Neural progenitor cell (in vitro differentiated cells): ENCODE measurements around the gene ARL4D. TPM values are rescaled to one million over a fixed set of nuclear protein-coding genes. Genes with fewer than 3 reads are reported as not detected.
A peak's percentile ranks its signal among the peaks of the same experiment; 100 is the strongest.

Experiments
- DNase-seq: peaks from one replicate; pipeline ENCODE4 v3.0.0-alpha.2; 2016; ENCODE audit warnings: low spot score
- H2AFZ ChIP-seq: fragments of 200-600 bp; sonication (generic); replicated peaks from 2 replicates; pipeline ENCODE4 v1.6.1; 2016; ENCODE audit warnings: antibody characterized with exemption
- H3F3A ChIP-seq: fragments of 200-600 bp; sonication (generic); 2 replicates; pipeline ENCODE4 v1.6.1; 2016; ENCODE audit warnings: antibody characterized with exemption, low read depth
- H3K27ac ChIP-seq: fragments of 200-600 bp; sonication (generic); 2 replicates; pipeline ENCODE4 v1.5.1; 2016; ENCODE audit warnings: mild to moderate bottlenecking
- H3K27me3 ChIP-seq: fragments of 200-600 bp; sonication (generic); 2 replicates; pipeline ENCODE4 v1.6.1; 2016; ENCODE audit warnings: mild to moderate bottlenecking, moderate library complexity
- H3K36me3 ChIP-seq: fragments of 200-600 bp; sonication (generic); 2 replicates; pipeline ENCODE4 v1.5.1; 2016
- H3K4me1 ChIP-seq: fragments of 200-600 bp; sonication (generic); 2 replicates; pipeline ENCODE4 v1.6.1; 2016; ENCODE audit warnings: mixed run types
- H3K4me2 ChIP-seq: fragments of 200-600 bp; sonication (generic); 2 replicates; pipeline ENCODE4 v1.6.1; 2016
- H3K4me3 ChIP-seq: fragments of 200-600 bp; sonication (generic); 2 replicates; pipeline ENCODE4 v1.5.1; 2016
- H3K79me2 ChIP-seq: fragments of 200-600 bp; sonication (generic); 2 replicates; pipeline ENCODE4 v1.6.1; 2016; ENCODE audit warnings: low read depth
- H3K9ac ChIP-seq: fragments of 200-600 bp; sonication (generic); 2 replicates; pipeline ENCODE4 v1.6.1; 2016
- H3K9me3 ChIP-seq: fragments of 200-600 bp; sonication (generic); 2 replicates; pipeline ENCODE4 v1.5.1; 2016; ENCODE audit warnings: low read depth
- H4K20me1 ChIP-seq: fragments of 200-600 bp; sonication (generic); 2 replicates; pipeline ENCODE4 v1.6.1; 2016; ENCODE audit warnings: low read depth
- H3K27ac Mint-ChIP-seq: 3 replicates; pipeline ENCODE4 v1.8.0; 2021; ENCODE audit warnings: mixed read lengths
- H3K27me3 Mint-ChIP-seq: 2 replicates; pipeline ENCODE4 v1.8.0; 2022; ENCODE audit warnings: low read depth, mild to moderate bottlenecking, inconsistent platforms, moderate library complexity, mixed read lengths; ENCODE audit not compliant: insufficient read depth
- H3K36me3 Mint-ChIP-seq: 3 replicates; pipeline ENCODE4 v1.8.0; 2021; ENCODE audit warnings: mixed read lengths
- H3K4me1 Mint-ChIP-seq: 3 replicates; pipeline ENCODE4 v1.8.0; 2021; ENCODE audit warnings: mixed read lengths
- H3K4me3 Mint-ChIP-seq: 3 replicates; pipeline ENCODE4 v1.8.0; 2021; ENCODE audit warnings: mild to moderate bottlenecking, moderate library complexity, mixed read lengths
- H3K9me3 Mint-ChIP-seq: 3 replicates; pipeline ENCODE4 v1.8.0; 2020; ENCODE audit warnings: mixed read lengths
- EZH2 ChIP-seq: fragments of 200-600 bp; sonication (generic); IDR thresholded peaks from 2 replicates; pipeline ENCODE4 v1.6.1; 2017; ENCODE audit warnings: antibody characterized with exemption, mild to moderate bottlenecking, moderate library complexity
- EZH2phosphoT487 ChIP-seq: fragments of 200-600 bp; sonication (generic); IDR thresholded peaks from 2 replicates; pipeline ENCODE4 v1.6.1; 2017; ENCODE audit warnings: antibody characterized with exemption
- total RNA-seq: library from RNA; depleted of rRNA; stranded (reverse); fragments of >200 nt; gene quantifications from 2 replicates; pipeline ENCODE4 v1.2.3, GENCODE V29; 2015; ENCODE audit warnings: low replicate concordance
- TF ChIP-seq, protein P1 (sequence below): fragments of 200-600 bp; sonication (generic); IDR thresholded peaks from 2 replicates; pipeline ENCODE4 v1.5.1; 2017; ENCODE audit warnings: antibody characterized with exemption, mild to moderate bottlenecking

Gene ARL4D
- total RNA-seq, 1 donor from 2014 or later: 9.2 TPM

DNA sequence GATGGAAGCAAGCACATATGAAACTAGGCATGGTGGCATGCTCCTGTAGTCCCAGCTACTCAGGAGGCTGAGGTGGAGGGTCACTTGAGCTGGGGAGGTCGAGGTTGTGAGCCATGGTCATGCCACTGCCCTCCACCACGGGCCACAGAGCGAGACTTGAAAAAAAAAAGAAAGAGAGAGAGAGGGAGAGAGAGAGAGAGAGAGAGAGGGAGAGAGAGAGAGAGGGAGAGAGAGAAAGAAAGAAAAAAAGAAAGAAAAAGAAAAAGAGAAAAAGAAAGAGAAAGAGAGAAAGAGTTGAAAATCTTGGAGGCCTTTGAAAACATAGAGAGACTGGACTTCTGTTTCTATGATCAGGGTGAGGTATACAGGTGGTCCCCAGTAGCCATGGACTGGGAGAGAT, 15.4 kb upstream of the ARL4D start:
- Histone ChIP-seq H2AFZ (no peak overlapping the region), H3K27me3 (no peaks in the 10 kb centered on the region), H3F3A (peaks cover 11% of the 10 kb centered on the region), H3K4me3 (no peak overlapping the region), H3K4me2 (no peak overlapping the region), H3K4me1 (no peaks in the 10 kb centered on the region), H3K36me3 (no peaks in the 10 kb centered on the region), H3K9me3 (no peaks in the 10 kb centered on the region), H4K20me1 (no peaks in the 10 kb centered on the region), H3K9ac (no peak overlapping the region), H3K27ac (no peak overlapping the region), H3K79me2 (no peaks in the 10 kb centered on the region)
- peaks cover 16% of the 10 kb centered on the region for H3K9me3 Mint-ChIP-seq
- H3K4me3 Mint-ChIP-seq: no peak overlapping the region
- peaks cover 24% of the 10 kb centered on the region for H3K4me1 Mint-ChIP-seq
- TF ChIP-seq, protein P1, sequence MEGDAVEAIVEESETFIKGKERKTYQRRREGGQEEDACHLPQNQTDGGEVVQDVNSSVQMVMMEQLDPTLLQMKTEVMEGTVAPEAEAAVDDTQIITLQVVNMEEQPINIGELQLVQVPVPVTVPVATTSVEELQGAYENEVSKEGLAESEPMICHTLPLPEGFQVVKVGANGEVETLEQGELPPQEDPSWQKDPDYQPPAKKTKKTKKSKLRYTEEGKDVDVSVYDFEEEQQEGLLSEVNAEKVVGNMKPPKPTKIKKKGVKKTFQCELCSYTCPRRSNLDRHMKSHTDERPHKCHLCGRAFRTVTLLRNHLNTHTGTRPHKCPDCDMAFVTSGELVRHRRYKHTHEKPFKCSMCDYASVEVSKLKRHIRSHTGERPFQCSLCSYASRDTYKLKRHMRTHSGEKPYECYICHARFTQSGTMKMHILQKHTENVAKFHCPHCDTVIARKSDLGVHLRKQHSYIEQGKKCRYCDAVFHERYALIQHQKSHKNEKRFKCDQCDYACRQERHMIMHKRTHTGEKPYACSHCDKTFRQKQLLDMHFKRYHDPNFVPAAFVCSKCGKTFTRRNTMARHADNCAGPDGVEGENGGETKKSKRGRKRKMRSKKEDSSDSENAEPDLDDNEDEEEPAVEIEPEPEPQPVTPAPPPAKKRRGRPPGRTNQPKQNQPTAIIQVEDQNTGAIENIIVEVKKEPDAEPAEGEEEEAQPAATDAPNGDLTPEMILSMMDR: no peak
- H3K27me3 Mint-ChIP-seq: peaks cover 2% of the 10 kb centered on the region
- no peak for DNase-seq
- no peak overlapping the region for H3K27ac Mint-ChIP-seq
- H3K36me3 Mint-ChIP-seq: no peaks in the 10 kb centered on the region

DNA sequence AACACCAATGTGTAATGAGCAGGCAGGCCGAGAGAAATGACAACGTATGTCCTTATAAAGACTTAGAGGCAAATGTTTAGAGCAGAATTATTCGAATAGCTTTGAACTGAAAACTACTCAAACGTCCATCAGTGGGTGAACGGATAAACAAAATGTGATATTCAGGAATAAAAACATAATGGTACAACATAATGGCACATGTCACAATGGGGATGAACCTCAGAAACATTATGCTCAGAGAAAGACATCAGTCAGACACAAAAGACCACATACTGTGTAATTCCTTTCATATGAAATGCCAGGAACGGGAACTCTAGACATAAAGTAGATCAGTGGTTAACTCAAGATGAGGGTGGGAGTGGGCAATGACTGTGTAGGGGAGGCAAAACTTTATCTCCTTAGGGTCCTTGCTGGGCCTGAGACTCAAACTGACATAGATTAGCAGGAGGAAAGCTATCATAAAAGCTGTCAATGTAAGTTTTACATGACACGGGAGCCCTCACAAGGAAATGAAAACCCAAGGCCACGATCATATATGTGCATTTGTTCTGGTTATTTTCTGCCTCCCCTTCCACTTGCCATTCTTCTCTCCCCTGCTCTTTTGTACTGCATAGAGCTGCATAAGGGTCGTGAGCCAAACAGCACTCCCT, 14.8 kb upstream of the ARL4D start:
- H3K4me1 Mint-ChIP-seq: peaks cover 27% of the 10 kb centered on the region
- no peak for DNase-seq
- no peaks in the 10 kb centered on the region for H3K9me3 ChIP-seq
- H3K27me3 Mint-ChIP-seq: peaks cover 4% of the 10 kb centered on the region
- H3K36me3 ChIP-seq: no peaks in the 10 kb centered on the region
- no peak overlapping the region for H3K9ac ChIP-seq
- H2AFZ ChIP-seq: no peak overlapping the region
- no peak for TF ChIP-seq EZH2
- TF ChIP-seq, protein P1: no peak
- no peak for TF ChIP-seq EZH2phosphoT487
- H3K79me2 ChIP-seq: no peaks in the 10 kb centered on the region
- H4K20me1 ChIP-seq: no peaks in the 10 kb centered on the region
- peaks cover 17% of the 10 kb centered on the region for H3F3A ChIP-seq
- H3K27ac Mint-ChIP-seq: peak overlapping the region; percentile 7
- H3K36me3 Mint-ChIP-seq: no peaks in the 10 kb centered on the region
- H3K27ac ChIP-seq: no peak overlapping the region
- no peaks in the 10 kb centered on the region for H3K4me1 ChIP-seq
- no peak overlapping the region for H3K4me3 Mint-ChIP-seq
- H3K4me2 ChIP-seq: no peak overlapping the region
- peaks cover 14% of the 10 kb centered on the region for H3K9me3 Mint-ChIP-seq
- H3K27me3 ChIP-seq: no peaks in the 10 kb centered on the region
- H3K4me3 ChIP-seq: no peak overlapping the region

DNA sequence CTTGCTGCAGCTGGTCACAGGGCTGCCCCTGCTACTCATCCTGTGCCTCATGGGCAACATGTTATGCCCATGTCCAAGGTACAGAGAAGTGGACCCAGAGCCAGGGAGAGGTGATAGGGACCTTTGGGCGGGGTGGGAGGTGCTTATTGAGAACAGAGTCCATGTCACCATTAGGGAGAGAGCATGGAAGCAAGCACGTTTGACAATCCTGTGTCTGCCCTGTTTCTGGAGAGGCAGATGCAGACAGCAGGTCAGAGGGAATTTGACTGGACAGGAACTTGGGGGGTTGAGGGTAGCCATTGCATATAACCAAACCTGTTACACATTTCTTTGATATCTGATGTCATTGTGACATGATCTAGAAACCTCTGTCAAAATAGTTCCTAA, 14.3 kb upstream of the ARL4D start:
- Histone ChIP-seq H3K9ac (no peak overlapping the region), H3K27ac (no peak overlapping the region), H3K27me3 (no peaks in the 10 kb centered on the region), H3F3A (peaks cover 22% of the 10 kb centered on the region), H2AFZ (no peak overlapping the region), H3K4me2 (no peak overlapping the region), H3K79me2 (no peaks in the 10 kb centered on the region), H4K20me1 (no peaks in the 10 kb centered on the region), H3K9me3 (no peaks in the 10 kb centered on the region), H3K36me3 (no peaks in the 10 kb centered on the region), H3K4me1 (no peaks in the 10 kb centered on the region), H3K4me3 (no peak overlapping the region)
- Mint-ChIP-seq H3K36me3 (no peaks in the 10 kb centered on the region), H3K9me3 (peaks cover 14% of the 10 kb centered on the region), H3K27me3 (peaks cover 4% of the 10 kb centered on the region), H3K4me1 (peaks cover 31% of the 10 kb centered on the region), H3K27ac (peak overlapping the region; percentile 7), H3K4me3 (no peak overlapping the region)
- TF ChIP-seq EZH2phosphoT487 (no peak), EZH2 (no peak)
- TF ChIP-seq, protein P1: no peak
- DNase-seq: no peak
